A673 (cell line): ENCODE results near the gene RASGRF1. TPM values are rescaled to one million over a fixed set of nuclear protein-coding genes. Genes with fewer than 3 reads are reported as not detected.

Experiments
- BruUV-seq: library from RNA; stranded (reverse); fragments of 400-500 nt; replicated peaks from 2 replicates; lab custom pipeline; 2021; lab: Mats Ljungman, UMichigan
- CTCF ChIA-PET: fragments of 300-600 bp; sonication (Branson Sonifier 250); formaldehyde crosslinking; loops from one replicate; lab custom pipeline; 2022; ENCODE audit warnings: antibody characterized with exemption; lab: Charles Lee
- POLR2A ChIA-PET: fragments of 300-600 bp; sonication (Branson Sonifier 250); formaldehyde crosslinking; loops from one replicate; lab custom pipeline; 2022; ENCODE audit warnings: antibody characterized with exemption; ENCODE audit not compliant: low non-redundant PET; lab: Charles Lee
- DNase-seq: peaks from one replicate; pipeline ENCODE4 v3.0.0-alpha.2; 2015; ENCODE audit warnings: low spot score
- H3K27ac ChIP-seq: fragments of 200-600 bp; sonication (generic); 2 replicates; pipeline ENCODE4 v1.5.1; 2016; ENCODE audit warnings: mixed run types, low read depth, mild to moderate bottlenecking, mixed read lengths, antibody characterized with exemption, low read length; ENCODE audit not compliant: poor library complexity, severe bottlenecking
- H3K27me3 ChIP-seq: fragments of 200-600 bp; sonication (generic); replicated peaks from 2 replicates; pipeline ENCODE4 v1.6.1; 2017; ENCODE audit warnings: mixed run types, low read depth, mild to moderate bottlenecking, mixed read lengths, antibody characterized with exemption, low read length; ENCODE audit not compliant: insufficient read depth, poor library complexity
- H3K36me3 ChIP-seq: fragments of 200-600 bp; sonication (generic); 2 replicates; pipeline ENCODE4 v1.6.1; 2016; ENCODE audit warnings: mixed run types, mild to moderate bottlenecking, mixed read lengths, antibody characterized with exemption, low read length; ENCODE audit not compliant: insufficient read depth, poor library complexity, severe bottlenecking
- H3K4me1 ChIP-seq: fragments of 200-600 bp; sonication (generic); 2 replicates; pipeline ENCODE4 v1.6.1; 2017; ENCODE audit warnings: mixed run types, mild to moderate bottlenecking, mixed read lengths, antibody characterized with exemption, low read length; ENCODE audit not compliant: insufficient read depth, poor library complexity, severe bottlenecking
- H3K4me3 ChIP-seq: fragments of 200-600 bp; sonication (generic); 2 replicates; pipeline ENCODE4 v1.5.1; 2016; ENCODE audit warnings: low read depth, mixed run types, mild to moderate bottlenecking, mixed read lengths, low read length; ENCODE audit not compliant: poor library complexity, severe bottlenecking
- H3K9me3 ChIP-seq: fragments of 200-600 bp; sonication (generic); 2 replicates; pipeline ENCODE4 v1.6.1; 2016; ENCODE audit warnings: mixed run types, low read depth, mild to moderate bottlenecking, mixed read lengths, antibody characterized with exemption, low read length; ENCODE audit not compliant: poor library complexity, severe bottlenecking
- CTCF ChIP-seq: fragments of 300-800, 200-600 bp; sonication (generic); conservative IDR thresholded peaks from 2 replicates; pipeline ENCODE4 v1.5.1; 2017; ENCODE audit warnings: low read depth, mild to moderate bottlenecking, antibody characterized with exemption, low read length, moderate library complexity, mixed read lengths
- EZH2 ChIP-seq: fragments of 200-600 bp; sonication (generic); IDR thresholded peaks from 2 replicates; pipeline ENCODE4 v1.6.1; 2017; ENCODE audit warnings: borderline replicate concordance, low read depth, mild to moderate bottlenecking, mixed read lengths, antibody characterized with exemption, low read length; ENCODE audit not compliant: poor library complexity, severe bottlenecking
- intact Hi-C: fragments of 100-400 bp; cut with micrococcal nuclease; formaldehyde crosslinking; loops from one replicate; pipeline ENCODE4 v1.10.0; 2022; ENCODE audit not compliant: unreplicated experiment
- total RNA-seq: library from RNA; stranded (reverse); gene quantifications from 2 replicates; pipeline ENCODE4 v1.2.3, GENCODE V29; 2021

The RASGRF1 gene
- total RNA-seq, 1 experiment from 2014 or later = 0.73 TPM

GRCh38 chr15:79067969-79068368 lies 22.6 kb downstream of the RASGRF1 start:
- DNase-seq = no peak
- no peak overlapping the region for H3K27ac ChIP-seq
- H3K36me3 ChIP-seq = no peaks in the 10 kb centered on the region
- H3K4me1 ChIP-seq = no peaks in the 10 kb centered on the region
- TF ChIP-seq CTCF = no peak
- TF ChIP-seq EZH2 = no peak
- H3K9me3 ChIP-seq = no peaks in the 10 kb centered on the region
- CTCF ChIA-PET = no interaction called here
- H3K27me3 ChIP-seq = no peaks in the 10 kb centered on the region
- intact Hi-C loops = no loop called here
- POLR2A ChIA-PET = no interaction called here
- BruUV-seq = no TSS peak
- H3K4me3 ChIP-seq = no peak overlapping the region

- intact Hi-C loops = no loop called here
- no peak for DNase-seq
- ChIA-PET CTCF (no interaction called here), POLR2A (no interaction called here)
- TF ChIP-seq EZH2 (no peak), CTCF (no peak)
- Histone ChIP-seq H3K27me3 (no peaks in the 10 kb centered on the region), H3K4me3 (no peak overlapping the region), H3K36me3 (no peaks in the 10 kb centered on the region), H3K4me1 (no peaks in the 10 kb centered on the region), H3K27ac (no peak overlapping the region), H3K9me3 (no peaks in the 10 kb centered on the region)
- no TSS peak for BruUV-seq
Observed at GRCh38 chr15:79067072-79067833, 23.3 kb downstream of the RASGRF1 start.

DNA sequence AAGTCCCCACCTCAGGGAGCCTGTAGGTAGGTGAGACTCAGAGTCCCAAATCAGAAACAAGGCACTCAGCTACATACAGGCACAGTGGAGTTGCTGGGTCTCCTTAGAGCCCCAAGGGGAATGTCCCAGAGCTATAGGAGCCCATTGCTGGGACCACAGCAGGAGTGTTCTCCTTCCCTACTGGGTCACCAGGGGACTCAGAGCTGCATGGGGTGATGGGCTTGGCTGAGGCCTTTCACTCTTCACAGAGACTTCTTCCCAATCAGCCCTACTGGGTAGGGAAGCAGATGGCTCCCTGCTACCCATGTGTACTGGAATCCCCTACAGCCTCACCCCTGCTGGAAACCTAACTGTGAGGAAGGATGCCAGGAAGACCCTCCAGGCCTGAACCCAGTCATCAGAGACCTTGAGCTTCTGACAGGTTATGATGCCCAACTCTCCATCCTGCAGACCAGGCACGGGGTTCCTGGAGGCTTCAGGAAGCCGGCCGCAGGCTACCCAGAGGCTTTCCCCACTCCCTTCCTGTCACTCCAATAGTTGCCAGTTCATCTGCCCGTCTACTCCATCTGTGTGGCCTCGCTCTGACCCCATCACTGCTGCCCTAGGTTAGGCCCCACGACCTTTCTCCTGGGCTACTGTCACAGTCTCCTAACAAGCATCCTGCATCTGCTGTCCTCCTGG lies 24.0 kb downstream of the RASGRF1 start:
- intact Hi-C loops = no loop called here

More for the DNA sequence above, 24.0 kb downstream of the RASGRF1 start:
- no peak overlapping the region for H3K4me3 ChIP-seq
- ChIA-PET CTCF (no interaction called here), POLR2A (no interaction called here)
- H3K36me3 ChIP-seq = no peaks in the 10 kb centered on the region
- no peak for DNase-seq
- no peaks in the 10 kb centered on the region for H3K9me3 ChIP-seq
- no peak for TF ChIP-seq CTCF
- no peak for TF ChIP-seq EZH2
- BruUV-seq = no TSS peak
- no peaks in the 10 kb centered on the region for H3K4me1 ChIP-seq
- no peaks in the 10 kb centered on the region for H3K27me3 ChIP-seq
- no peak overlapping the region for H3K27ac ChIP-seq
